NCI-H1417 treated with DMSO at 0.1 percent for 48 hours (cell line): Measurements from ENCODE around the gene IHH.

Experiments
- DNase-seq: peaks from one replicate; lab custom pipeline; 2025; lab: John Stamatoyannopoulos, UW

The IHH gene

DNA sequence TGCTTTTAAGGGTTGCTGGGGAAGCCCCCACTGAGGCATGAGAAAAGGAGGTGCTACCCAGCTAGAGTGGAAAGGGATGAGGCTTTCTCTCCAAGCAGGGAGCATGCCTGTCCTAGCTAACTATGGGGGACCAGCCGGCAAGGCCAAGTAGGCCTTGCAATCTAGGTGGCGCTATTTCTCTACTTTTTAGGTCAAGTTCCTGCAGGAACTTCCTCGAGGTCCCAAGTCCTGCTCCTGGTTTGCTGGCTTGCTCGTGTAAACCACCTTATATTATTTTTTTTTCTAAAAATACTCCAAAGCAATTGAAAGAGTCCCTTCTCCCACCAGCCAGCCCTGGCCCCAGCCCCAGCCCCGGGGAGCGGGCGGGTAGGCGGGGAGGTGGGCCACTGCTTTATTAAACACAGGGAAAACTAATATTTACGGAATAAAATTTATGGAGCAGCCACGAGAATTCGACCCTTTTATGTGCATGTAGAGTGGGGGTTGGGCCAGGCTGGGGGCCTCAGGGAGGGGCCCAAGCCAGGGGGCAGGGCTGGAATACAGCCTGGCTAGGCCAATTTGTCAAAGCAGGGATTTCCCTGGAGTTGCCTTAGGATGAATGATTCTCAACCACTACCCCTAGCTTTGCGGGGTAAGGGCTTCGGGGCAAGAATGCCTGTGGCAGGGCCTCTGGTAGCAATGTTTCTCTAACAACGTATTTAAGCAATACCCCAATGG lies 12.8 kb upstream of the IHH start:
- DNase-seq: no peak

DNA sequence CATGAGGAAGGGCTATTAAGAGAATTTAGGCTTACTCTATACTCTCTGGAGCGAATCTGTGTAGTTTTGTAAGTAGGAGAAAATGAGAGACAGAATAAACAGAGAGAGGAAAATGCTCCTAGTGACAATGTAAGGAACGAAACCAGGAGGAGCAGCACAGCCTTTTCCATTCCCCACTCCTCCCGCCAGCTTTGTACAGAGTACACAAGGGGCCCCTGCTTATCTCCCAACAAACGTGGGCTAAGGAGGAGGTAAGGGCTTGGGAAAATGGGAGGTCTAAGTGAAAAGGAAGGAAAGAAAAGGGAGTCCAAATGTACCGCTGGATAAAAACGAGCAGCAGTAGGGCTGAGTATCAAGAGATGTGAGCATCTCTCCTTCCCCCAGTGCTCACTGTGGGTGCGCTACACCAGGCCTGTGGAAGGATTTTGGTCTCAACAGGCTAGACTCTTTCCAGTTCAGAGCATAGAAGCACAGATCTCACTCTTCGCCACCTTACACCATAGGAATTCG lies 12.1 kb upstream of the IHH start:
- DNase-seq: no peak

GRCh38 chr2:219071131-219071816 lies 10.6 kb upstream of the IHH start:
- no peak for DNase-seq

GRCh38 chr2:219065484-219065883 lies 4.8 kb upstream of the IHH start:
- no peak for DNase-seq

DNA sequence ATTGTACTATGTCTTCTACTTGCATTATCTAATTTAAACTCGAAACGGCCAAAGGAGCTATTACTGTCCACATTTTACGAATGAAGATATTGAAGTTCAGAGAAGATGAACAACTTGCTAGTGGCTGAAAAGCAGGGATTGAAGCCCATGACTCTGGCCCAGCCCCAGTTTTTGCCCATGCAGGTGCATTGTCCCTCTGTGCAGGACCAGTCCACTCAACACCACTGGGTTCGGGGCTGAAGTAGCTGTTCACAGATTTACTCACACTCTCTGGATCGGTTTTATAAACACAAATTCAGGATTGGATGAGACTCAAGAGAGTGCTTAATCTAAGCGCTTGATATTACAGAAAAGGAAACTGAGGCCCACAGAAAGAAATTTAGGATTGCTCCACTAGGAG lies 1.4 kb upstream of the IHH start:
- DNase-seq: no peak

DNA sequence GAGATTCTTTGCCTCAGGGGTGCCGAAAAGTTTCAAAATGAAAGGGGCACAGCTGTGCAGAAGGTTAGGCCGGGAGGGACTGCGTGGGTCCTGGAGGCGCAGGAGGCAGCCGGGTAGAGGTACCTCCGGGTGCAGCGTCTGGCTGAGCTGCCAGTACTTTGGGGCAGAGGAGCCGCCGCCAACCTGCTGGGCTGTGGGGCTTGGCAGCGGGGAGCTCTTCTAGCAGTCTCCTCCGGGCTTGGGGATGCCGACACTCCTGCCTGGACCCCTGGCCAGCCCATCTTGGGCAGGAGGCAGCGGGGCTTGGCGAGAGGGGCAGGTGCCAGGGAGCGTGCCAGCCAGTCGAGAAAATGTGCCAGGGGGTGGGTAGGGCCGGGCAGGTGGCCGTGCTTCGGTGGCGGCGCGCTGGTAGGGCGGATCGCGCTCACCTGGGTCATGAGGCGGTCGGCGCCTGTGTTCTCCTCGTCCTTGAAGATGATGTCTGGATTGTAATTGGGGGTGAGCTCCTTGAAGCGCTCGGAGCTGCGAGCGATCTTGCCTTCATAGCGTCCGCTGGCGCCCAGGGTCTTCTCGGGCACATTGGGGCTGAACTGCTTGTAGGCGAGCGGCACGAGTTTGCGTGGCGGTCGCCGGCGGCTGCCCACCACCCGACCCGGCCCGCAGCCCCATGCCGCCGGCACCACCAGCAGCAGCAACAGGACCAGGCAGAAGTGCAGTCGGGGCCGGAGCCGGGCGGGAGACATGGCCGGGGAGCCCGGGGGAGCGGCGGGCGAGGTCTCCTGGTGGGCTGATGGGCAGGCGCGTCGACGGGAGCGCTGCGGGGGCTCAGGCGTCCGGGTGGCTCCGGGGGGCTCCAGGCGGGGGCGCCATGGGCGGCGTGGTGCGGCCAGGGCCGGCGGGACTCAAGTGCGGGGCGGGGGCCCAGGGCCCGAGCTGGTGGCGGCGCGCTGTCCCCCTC lies 717 bp downstream of the IHH start:
- no peak for DNase-seq

- no peak for DNase-seq
Observed at GRCh38 chr2:219059375-219059724, 1.4 kb downstream of the IHH start.

DNA sequence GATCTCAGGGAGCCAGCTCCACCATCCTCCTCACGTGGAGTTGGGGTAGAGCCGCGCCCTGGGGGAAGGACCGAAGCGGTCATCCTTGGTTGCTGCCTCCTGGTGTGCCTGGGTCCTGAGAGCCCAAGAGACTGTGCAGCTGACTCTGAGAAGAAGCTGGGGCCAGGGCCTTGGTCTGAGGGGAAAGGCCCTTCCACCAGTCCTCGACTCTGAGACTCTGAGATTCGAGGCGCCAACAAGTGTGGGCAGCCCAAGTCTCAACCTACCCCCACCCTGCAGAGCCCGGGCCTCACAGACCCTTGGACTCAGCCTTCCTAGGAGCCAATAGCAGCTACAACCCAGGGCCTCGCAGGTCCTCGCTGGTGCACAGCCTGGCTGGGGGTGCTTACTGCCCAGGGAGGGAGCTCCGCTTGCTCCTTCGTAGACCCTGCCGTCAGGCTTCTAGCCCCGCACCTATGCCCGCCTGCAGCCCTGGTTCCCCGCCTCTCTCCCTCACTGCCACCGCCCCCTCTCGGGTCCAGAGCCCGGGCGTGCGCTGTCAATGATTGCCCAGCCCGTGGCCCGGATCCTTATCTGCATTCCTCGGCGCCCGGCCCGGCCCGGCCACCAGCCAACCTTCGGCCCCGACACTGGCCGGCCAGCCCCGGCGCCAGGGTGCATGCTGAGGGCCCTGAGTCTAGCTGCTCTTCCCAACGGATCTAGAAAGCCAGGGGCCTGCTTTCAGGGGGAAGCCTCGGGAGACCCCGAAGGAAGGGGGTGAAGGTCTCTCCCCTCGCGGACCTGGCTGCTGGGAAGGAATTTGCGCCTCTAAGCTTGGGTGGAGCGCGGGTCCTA lies 2.0 kb downstream of the IHH start:
- no peak for DNase-seq

DNA sequence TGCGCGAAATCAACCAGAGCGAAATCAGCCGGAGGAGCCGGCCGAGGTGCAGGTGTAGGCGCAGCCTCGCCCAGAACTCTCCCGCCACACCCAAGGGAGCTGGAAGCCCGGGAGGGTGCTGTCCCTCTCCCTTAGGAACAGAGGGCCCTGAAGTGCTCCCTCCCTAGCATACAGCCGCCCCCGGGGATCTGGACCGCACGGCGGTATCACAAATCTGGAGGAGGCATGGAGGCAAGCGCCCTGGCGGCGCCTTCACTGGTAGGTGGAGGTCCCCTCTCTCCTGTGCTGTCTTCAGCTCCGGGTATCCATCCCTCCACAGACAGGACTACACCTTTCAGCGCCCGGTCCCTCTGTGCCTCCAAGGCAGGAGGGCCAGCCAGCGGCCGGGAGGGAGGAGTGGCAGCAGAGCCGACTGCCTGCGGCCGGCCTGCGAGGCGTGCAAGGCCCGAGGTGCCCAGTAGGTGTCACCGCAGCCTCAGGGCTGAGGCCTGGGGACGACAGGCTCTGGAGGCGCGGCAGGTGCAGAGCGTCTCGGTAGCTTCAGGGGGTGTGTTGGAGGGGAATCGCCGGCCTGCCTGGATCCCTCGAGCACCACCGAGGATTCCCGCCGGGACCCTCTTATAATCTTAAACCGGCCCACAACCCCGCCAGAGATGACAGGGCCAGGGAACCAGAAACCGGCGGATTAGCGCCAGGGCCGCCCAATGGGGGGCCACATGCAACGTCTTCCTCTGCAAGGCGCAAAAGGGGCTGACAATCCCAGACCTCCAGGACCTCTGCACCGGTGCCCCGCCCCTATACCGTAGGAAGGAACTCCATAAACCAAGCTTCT lies 2.8 kb downstream of the IHH start:
- DNase-seq: peak; percentile 37

GRCh38 chr2:219056896-219057708 lies 3.6 kb downstream of the IHH start:
- DNase-seq: no peak

DNA sequence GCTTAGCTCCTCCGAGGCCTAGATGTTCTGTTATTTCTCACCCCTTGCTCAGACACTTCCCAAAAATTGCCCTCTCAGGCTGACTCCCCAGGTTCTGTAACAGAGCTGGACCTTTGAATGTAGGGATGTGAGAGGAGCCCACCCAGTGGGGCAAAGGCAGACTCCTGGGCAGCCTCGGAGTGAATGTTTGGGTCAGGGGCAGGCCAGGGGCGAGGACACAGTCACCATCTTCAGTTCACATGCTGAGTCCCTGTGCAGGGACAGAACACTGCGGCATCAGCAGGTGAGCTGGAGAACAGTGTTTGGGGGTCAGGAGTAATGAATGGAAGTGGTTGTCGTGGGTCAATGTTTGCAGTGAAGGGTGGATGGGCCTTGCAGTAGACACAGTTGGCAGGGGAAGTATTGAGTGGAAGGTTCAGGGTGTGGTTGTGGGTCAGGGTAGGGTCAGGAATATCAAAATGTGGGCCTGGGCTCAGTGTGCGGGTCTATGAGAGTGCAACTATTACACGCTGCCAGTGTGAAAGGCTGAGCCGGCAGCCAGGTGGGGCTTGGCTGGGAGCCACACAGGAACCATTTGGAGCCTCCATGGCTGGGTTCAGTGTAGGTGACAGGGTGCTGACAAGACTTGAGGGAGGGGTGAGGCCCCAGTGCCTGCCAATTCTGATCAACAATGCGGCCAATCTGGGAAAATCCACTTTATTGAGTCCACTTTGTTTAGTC lies 4.4 kb downstream of the IHH start:
- no peak for DNase-seq

GRCh38 chr2:219054956-219055903 lies 5.5 kb downstream of the IHH start:
- DNase-seq: no peak

GRCh38 chr2:219049282-219049681 lies 11.4 kb downstream of the IHH start:
- DNase-seq: no peak

DNA sequence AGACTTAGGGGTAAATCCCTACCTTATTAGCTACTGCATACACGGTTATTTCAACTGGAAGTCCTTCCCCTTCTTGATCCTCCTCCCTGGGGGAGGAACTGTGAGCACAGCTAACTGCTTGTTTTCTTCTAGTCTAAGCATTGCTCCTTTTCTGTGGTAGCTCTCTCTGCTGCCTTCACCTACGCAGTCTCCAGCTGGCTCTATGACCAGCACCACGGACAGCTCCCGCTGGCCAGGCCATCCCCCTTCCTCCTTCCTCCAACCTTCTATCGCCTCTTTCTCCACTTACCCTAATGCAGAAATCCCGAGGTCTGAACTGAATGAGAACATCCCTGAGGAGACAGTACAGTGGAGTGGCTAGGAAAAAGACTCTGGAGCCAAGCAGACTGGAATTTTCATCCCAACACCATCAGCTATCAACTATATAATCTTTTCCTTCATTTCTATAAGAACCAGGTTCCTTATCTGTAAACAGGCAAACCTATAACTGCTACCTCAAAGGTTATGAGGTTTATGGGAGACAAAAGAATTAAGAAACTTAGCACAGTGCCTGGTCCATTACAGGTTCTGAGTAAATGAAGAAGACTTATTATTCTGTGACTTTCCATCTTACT lies 14.7 kb downstream of the IHH start:
- DNase-seq: no peak

GRCh38 chr2:219042750-219043149 lies 18.0 kb downstream of the IHH start:
- no peak for DNase-seq

DNA sequence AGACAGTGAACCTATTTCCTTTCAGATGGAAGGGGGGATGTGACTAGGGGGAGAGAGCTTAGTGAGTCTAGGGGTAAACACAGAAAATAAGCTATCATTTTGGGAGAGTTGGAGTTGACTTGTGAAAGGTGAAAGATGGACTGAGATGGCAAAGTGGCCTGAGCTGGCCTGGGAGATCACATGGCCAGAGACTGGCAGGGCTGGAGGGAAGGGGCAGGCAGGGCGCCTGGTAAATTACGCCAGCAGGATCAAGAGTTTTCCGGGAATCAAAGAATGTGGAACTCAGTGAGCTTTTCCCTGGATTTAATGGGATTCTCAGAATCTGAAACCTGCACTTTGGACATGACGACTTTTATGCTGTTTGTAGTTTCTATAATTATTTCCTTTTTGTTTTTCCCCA lies 18.6 kb downstream of the IHH start:
- no peak for DNase-seq

DNA sequence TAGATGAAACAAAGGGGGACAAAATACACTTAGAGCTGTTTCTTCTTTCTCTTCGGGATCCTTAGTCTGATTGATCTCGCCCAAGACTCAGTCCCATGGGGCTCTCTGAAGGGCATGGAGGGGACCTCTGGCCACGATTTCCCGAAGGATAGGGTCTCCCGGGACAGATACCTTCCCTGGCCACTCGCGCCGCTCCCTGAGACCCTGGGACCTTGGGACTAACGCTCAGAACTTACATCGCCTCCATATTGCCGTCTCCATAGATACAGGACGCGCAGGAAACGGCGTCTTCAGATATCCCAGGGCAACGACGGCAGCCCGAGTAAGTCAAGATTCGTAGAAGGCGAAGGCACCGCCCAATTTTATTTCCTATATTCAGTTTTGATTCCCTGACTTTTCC lies 19.5 kb downstream of the IHH start, which contains the start of gene CFAP65:
CFAP65 (minus strand) TSS at position 265 of the 400 bp plus-strand sequence. CDS start 2,468 bp downstream, outside the sequence.
- DNase-seq: no peak
